ENCODE measurements around the gene NOL6.
"Not testable (repeated sequence)": the region's sequence is repeated elsewhere in the genome, so short reads cannot be mapped to it uniquely, and the experiment has no call there.

The NOL6 gene

GRCh38 chr9:33473643-33474352 lies at the start of gene NOL6:
Gene NOL6, minus strand, starts transcription at chr9:33473924. Its CDS starts 82 bp downstream, at chr9:33473842.
- Histone ChIP-seq H3K79me2 (ENCODE audit: insufficient read depth, low read length) (peaks cover 28% of the 10 kb centered on the region), H3K9ac (ENCODE audit: low read length) (peak within 1 kb of the TSS; percentile 83), H3K4me2 (ENCODE audit: low read depth, low read length, poor library complexity, severe bottlenecking) (peak within 1 kb of the TSS; percentile 80), H4K20me1 (ENCODE audit: low read depth, low read length) (no peaks in the 10 kb centered on the region), H3F3A (ENCODE audit: insufficient read depth) (no peaks in the 10 kb centered on the region), H3K36me3 (ENCODE audit: low read length) (peaks cover 9% of the 10 kb centered on the region; the same call in 1 of the 2 replicates), H3K9me3 (ENCODE audit: insufficient read depth, low read length) (no peaks in the 10 kb centered on the region), H3K27ac (ENCODE audit: low read depth, low read length) (no peak within 1 kb of the TSS), H3K9me2 (replicated peaks; ENCODE audit: insufficient read depth, low read length) (no peaks in the 10 kb centered on the region), H3K4me3 (ENCODE audit: insufficient read depth, low read length, poor library complexity, severe bottlenecking) (peak within 1 kb of the TSS; percentile 74), H3K27me3 (ENCODE audit: low read length) (no peaks in the 10 kb centered on the region), H2AFZ (ENCODE audit: low read depth, low read length, severe bottlenecking) (peak within 1 kb of the TSS; percentile 44)
- TF ChIP-seq EZH2phosphoT487 (conservative IDR thresholded peaks at IDR 0.05; ENCODE audit: low read length): no peak
- TF ChIP-seq CTCF (IDR thresholded peaks at IDR 0.05; ENCODE audit: insufficient read depth, low read length, poor library complexity, severe bottlenecking): no peak

GRCh38 chr9:33521861-33522260 lies 48.1 kb upstream of the NOL6 start:
- not testable (repeated sequence) for H3K27me3 ChIP-seq (ENCODE audit: low read length); H3K4me2 ChIP-seq (ENCODE audit: low read depth, low read length, poor library complexity, severe bottlenecking); H3K79me2 ChIP-seq (ENCODE audit: insufficient read depth, low read length); H2AFZ ChIP-seq (ENCODE audit: low read depth, low read length, severe bottlenecking); H3K9me2 ChIP-seq (replicated peaks; ENCODE audit: insufficient read depth, low read length); H3K27ac ChIP-seq (ENCODE audit: low read depth, low read length); H4K20me1 ChIP-seq (ENCODE audit: low read depth, low read length); H3K9me3 ChIP-seq (ENCODE audit: insufficient read depth, low read length); H3F3A ChIP-seq (ENCODE audit: insufficient read depth); H3K9ac ChIP-seq (ENCODE audit: low read length); H3K4me3 ChIP-seq (ENCODE audit: insufficient read depth, low read length, poor library complexity, severe bottlenecking); H3K36me3 ChIP-seq (ENCODE audit: low read length)

GRCh38 chr9:33517934-33518577 lies 44.3 kb upstream of the NOL6 start:
- not testable (repeated sequence) for H4K20me1 ChIP-seq (ENCODE audit: low read depth, low read length); H2AFZ ChIP-seq (ENCODE audit: low read depth, low read length, severe bottlenecking); H3K4me3 ChIP-seq (ENCODE audit: insufficient read depth, low read length, poor library complexity, severe bottlenecking); H3F3A ChIP-seq (ENCODE audit: insufficient read depth); H3K9ac ChIP-seq (ENCODE audit: low read length); H3K27ac ChIP-seq (ENCODE audit: low read depth, low read length); H3K27me3 ChIP-seq (ENCODE audit: low read length); H3K79me2 ChIP-seq (ENCODE audit: insufficient read depth, low read length); H3K9me2 ChIP-seq (replicated peaks; ENCODE audit: insufficient read depth, low read length); H3K4me2 ChIP-seq (ENCODE audit: low read depth, low read length, poor library complexity, severe bottlenecking); H3K36me3 ChIP-seq (ENCODE audit: low read length); H3K9me3 ChIP-seq (ENCODE audit: insufficient read depth, low read length)

GRCh38 chr9:33517373-33517772 lies 43.6 kb upstream of the NOL6 start:
- Histone ChIP-seq H4K20me1 (ENCODE audit: low read depth, low read length) (no peaks in the 10 kb centered on the region), H3K9me2 (replicated peaks; ENCODE audit: insufficient read depth, low read length) (no peaks in the 10 kb centered on the region), H3K9ac (ENCODE audit: low read length) (no peak overlapping the region), H3K36me3 (ENCODE audit: low read length) (no peaks in the 10 kb centered on the region), H3K4me3 (ENCODE audit: insufficient read depth, low read length, poor library complexity, severe bottlenecking) (no peak overlapping the region), H3K9me3 (ENCODE audit: insufficient read depth, low read length) (no peaks in the 10 kb centered on the region), H3K79me2 (ENCODE audit: insufficient read depth, low read length) (no peaks in the 10 kb centered on the region), H3K27ac (ENCODE audit: low read depth, low read length) (no peak overlapping the region), H2AFZ (ENCODE audit: low read depth, low read length, severe bottlenecking) (no peak overlapping the region), H3K27me3 (ENCODE audit: low read length) (no peaks in the 10 kb centered on the region), H3F3A (ENCODE audit: insufficient read depth) (no peaks in the 10 kb centered on the region), H3K4me2 (ENCODE audit: low read depth, low read length, poor library complexity, severe bottlenecking) (no peak overlapping the region)
- TF ChIP-seq CTCF (IDR thresholded peaks at IDR 0.05; ENCODE audit: insufficient read depth, low read length, poor library complexity, severe bottlenecking): peak; percentile 45
- no peak for TF ChIP-seq EZH2phosphoT487 (conservative IDR thresholded peaks at IDR 0.05; ENCODE audit: low read length)

- H3K27ac ChIP-seq (ENCODE audit: low read depth, low read length); H3F3A ChIP-seq (ENCODE audit: insufficient read depth); H3K9me3 ChIP-seq (ENCODE audit: insufficient read depth, low read length); H3K79me2 ChIP-seq (ENCODE audit: insufficient read depth, low read length); H3K9me2 ChIP-seq (replicated peaks; ENCODE audit: insufficient read depth, low read length); H3K36me3 ChIP-seq (ENCODE audit: low read length); H2AFZ ChIP-seq (ENCODE audit: low read depth, low read length, severe bottlenecking); H3K9ac ChIP-seq (ENCODE audit: low read length); H3K4me2 ChIP-seq (ENCODE audit: low read depth, low read length, poor library complexity, severe bottlenecking); H3K4me3 ChIP-seq (ENCODE audit: insufficient read depth, low read length, poor library complexity, severe bottlenecking); H4K20me1 ChIP-seq (ENCODE audit: low read depth, low read length); H3K27me3 ChIP-seq (ENCODE audit: low read length): not testable (repeated sequence)
Measured at GRCh38 chr9:33516397-33516796, 42.7 kb upstream of the NOL6 start.

- not testable (repeated sequence) for H3F3A ChIP-seq (ENCODE audit: insufficient read depth); H3K9me2 ChIP-seq (replicated peaks; ENCODE audit: insufficient read depth, low read length); H3K9me3 ChIP-seq (ENCODE audit: insufficient read depth, low read length); H2AFZ ChIP-seq (ENCODE audit: low read depth, low read length, severe bottlenecking); H3K36me3 ChIP-seq (ENCODE audit: low read length); H3K4me2 ChIP-seq (ENCODE audit: low read depth, low read length, poor library complexity, severe bottlenecking); H4K20me1 ChIP-seq (ENCODE audit: low read depth, low read length); H3K9ac ChIP-seq (ENCODE audit: low read length); H3K27ac ChIP-seq (ENCODE audit: low read depth, low read length); H3K27me3 ChIP-seq (ENCODE audit: low read length); H3K4me3 ChIP-seq (ENCODE audit: insufficient read depth, low read length, poor library complexity, severe bottlenecking); H3K79me2 ChIP-seq (ENCODE audit: insufficient read depth, low read length)
Measured at GRCh38 chr9:33515342-33515995, 41.7 kb upstream of the NOL6 start.

Measured in SU-DHL-6 (cell line).